IPS-NIHi7 (cell line): ENCODE data around the gene DST.

Experiments used
- DNase-seq: peaks from one replicate; pipeline ENCODE4 v3.0.0; 2012; ENCODE audit warnings: mixed read lengths; ENCODE audit errors: extremely low spot score

DST gene

GRCh38 chr6:56663344-56663743 lies 20.7 kb upstream of the DST start:
- DNase-seq: no peak

DNA sequence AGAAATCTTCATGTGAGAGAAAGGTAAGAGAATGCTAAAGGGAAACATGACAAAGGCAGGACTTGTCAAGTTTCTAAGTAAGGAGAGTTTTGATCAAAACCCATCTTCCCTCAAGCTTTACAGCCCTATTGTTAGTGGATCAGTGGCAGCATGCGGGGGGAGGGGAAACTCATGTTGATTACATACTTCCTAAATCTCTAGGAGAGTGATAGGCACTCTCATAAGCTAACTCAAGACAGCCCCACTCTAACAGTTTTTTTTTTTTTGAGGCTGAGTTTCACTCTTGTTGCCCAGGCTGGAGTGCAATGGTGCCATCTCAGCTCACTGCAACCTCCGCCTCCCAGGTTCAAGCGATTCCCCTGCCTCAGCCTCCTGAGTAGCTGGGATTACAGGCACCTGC lies 18.6 kb upstream of the DST start:
- DNase-seq: peak; percentile 25

DNA sequence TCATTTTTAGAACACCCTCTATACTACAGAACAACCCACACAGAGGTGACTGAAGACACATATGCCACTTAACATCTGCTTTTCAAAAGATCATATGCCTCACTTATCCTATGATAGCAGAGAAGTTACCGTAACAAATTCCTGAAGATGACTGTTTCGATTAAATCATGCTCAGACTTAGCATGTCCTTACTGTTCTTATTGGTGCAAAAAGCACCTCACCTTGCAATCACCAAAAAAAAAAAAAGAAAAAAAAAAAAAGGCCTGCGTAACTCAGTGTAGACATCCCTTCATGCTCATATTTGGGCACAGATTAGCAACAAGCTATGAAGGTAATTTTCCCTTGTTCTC lies 17.7 kb upstream of the DST start:
- DNase-seq: no peak

- no peak for DNase-seq
Observed at GRCh38 chr6:56659721-56660380, 17.2 kb upstream of the DST start.

DNA sequence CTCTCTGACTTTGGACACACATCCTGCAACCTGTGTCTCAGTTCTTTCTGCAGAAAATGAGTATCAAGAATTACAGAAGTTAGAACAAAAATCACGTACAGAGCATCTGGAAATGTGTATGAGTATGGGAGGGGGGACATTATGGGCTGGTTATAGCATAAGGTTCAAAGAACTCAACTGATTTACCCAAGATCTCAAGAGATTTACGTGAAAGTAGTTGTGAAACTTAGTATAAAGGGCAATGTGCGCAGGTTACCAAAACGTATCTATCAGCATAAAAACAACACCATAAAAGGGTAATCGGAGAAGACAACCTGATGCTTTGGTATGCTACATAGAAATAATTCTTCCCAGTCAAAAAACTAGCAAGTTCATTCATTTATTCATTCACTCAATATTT lies 15.6 kb upstream of the DST start:
- no peak for DNase-seq

DNA sequence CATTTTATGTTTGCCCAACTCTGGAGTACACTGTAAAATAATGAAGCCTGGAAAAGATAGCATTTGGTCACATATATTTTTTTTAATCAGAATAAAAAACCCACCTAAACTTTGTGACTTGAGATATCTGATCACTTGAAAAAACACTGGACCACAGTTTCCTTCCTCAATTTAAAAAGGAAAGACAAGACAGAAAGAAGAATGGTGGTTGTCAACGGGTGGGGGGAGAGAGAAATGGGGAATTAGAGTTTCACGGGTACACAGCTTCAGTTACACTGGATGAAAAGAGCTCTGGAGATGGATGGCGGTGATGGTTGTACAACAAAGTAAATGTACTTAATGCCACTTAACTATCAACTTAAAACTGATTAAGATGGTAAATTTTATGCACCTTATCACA lies 14.7 kb upstream of the DST start:
- DNase-seq: no peak

DNA sequence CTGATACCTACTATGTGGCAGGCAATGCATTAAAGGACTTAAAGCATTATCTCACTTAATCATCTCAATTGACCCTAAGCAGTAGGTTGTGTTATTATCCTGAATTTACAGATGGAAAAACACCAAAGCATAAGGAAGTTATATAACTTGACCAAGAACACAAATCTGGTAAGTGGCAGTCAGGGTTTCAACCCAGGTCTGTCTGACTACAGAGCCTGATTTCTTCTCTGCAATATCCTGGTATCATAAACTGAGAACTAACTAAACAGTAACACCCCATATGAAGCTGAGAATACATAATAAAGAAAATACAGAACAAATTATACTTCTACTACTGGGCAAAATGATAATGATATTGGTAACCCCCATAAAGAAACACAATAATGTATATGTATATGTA lies 13.8 kb upstream of the DST start:
- DNase-seq: no peak

DNA sequence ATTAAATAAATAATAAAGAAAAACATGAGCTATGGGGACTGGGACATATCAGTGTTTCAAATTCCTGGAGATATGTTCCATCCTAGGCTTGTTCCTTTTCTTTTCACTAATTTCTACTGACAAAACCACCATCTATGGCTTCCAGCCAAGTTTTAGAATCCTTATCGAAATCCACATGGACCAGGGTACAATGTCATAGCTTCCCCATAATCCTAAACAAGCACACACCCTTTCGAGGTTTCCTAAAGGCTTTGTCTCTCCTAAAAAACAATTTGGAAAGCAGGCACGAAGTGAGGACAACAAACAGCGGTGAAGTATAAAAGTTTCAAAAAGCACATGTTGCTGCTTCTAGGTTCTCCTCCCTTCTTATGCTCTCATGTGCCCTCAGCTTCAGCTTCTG lies 13.3 kb upstream of the DST start:
- no peak for DNase-seq

- no peak for DNase-seq
Observed at GRCh38 chr6:56655249-56655648, 12.6 kb upstream of the DST start.

- no peak for DNase-seq
Observed at GRCh38 chr6:56652994-56653393, 10.3 kb upstream of the DST start.

DNA sequence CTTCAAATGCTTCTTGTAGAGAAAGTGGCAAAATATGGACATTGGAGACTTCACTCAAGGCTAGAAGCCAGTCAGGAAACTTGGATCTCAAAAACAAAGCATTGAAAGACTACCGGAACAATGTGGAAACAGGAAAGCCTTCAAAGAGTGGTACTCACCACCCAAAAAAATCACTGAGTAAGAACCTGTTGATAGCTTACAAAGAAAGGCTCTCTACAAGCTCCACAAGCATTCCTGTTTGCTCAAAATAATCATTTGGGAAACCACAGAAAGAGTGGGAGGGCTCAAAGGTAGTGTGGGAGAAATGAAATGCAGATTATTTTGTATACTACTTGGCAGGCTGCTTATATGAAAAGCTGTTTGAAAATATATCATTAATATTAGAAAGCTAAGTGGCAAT lies 9.5 kb upstream of the DST start:
- DNase-seq: no peak

- no peak for DNase-seq
Observed at GRCh38 chr6:56650191-56650590, 7.5 kb upstream of the DST start.

DNA sequence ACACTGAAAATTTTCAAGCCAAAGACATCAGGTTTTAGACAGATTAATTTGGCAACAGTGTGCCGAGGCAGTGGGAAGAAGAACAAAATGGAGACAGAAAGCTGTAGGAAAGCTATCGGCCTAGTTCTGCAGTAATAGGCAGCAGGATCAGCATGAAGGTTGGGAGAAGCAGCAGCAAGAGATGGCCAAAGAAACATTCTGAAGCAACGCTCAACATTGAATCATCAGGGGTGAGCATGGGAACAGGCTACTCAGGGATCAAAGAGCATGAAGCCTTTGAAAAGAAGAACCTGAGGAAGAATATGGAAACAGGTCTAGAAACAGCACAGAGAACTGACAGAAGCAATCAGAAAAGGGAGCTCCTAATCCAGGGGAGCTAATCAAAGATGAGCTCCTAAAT lies 7.1 kb upstream of the DST start:
- DNase-seq: no peak

DNA sequence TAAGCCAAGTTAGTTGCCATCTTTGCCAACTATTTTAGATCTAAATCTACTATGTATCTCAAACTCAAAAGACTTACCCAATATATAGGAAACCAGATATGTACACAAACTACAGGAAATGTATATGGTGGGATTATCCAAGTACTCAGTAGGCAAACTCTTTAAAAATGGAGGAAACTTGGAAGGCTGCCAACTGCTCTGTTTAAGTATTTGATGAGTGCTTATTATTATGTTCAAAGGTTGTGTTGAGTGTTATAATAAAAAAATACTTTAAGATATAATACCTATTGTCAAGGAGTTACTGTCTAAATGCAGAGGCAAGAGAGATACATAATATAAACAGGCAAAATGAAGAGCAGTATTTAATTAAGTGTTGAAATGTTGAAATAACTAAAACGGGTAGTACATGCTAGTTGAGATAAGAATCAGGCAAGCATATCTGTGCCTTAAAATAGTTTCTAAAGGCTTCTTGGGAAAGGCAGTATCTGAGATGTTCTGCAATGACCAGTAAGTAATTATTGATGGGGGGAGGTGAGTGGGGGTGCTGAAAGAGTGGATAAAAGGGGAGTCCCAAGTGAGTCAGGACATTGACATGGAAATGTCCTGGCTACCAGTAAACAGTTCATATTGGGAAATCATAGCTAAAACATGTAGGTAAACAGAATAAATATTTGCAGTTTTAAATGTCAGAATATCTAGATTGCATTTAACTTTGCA lies 6.5 kb upstream of the DST start:
- DNase-seq: no peak

DNA sequence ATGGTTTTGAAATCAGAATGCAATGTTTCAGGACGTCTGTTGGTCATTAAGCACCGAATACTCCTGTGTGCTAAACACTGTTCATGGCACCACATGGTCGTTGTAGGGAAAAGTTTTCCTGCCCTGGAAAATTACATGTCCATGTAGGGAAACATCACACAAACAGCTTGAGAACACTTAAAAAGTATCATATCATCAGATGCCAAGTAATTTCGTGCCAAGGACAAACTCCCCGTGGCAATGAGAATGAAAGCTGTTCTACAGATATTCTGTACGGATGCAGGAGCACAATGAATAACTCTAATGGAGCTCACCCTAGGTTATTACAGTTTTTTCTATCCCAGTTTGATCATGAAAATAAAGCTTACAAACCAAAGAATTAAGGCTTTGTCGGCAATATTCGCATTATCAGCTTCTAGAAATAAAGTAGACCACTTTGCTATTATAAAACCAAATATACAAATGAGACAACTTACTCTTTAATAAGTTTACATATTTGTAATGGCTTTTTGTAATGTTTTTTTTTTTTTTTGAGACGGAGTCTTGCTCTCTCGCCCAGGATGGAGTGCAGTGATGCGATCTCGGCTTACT lies 4.6 kb upstream of the DST start:
- DNase-seq: no peak

DNA sequence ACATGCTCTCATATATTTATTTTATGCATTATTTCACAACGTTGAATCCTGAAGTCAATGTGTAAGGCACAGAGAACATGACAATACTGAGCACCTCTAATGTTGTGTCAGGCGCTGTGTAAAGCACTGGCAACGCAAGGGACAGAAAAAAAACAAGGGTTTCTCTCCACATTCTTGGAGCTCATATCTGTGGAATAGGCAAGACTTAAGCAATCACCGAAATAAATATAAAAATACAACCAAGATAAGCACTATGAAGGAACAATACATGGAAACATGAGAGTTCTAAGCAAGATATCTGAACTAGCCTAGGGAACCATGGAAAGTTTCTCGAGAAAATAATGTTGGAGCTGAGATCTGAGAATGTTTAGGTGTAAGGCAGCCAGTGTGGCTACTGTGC lies 1.7 kb upstream of the DST start:
- no peak for DNase-seq

DNA sequence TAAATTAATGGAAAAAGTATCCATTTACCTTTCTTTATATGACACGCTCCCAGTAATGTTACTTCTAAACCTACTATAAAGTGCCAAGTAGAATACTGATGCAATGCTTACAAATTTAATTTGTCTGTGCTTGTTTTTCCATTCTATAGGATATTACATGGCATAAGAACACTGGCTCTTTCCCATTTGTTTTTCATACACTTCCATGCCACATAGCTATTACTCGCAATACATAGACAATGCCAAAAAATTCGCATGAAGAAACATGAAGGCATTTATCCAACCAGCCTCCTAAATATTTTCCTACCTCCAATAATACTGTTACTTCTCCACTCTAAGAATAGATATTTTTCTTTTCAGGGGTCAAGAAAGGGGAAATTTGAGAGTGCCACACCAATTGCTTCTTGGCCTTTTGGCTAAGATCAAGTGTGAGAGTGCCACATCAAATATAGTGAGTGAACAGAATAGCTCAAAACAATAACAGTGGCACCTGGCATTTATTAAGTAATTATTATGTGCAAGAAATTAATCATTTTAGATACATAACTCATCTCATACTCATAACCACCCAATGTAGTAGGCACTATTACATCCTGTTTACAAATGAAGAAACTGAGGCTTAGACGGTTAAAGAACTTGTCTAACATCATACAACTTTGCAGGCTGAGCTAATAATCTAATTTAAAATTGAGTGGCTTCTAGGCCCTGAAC lies 845 bp upstream of the DST start:
- no peak for DNase-seq

DNA sequence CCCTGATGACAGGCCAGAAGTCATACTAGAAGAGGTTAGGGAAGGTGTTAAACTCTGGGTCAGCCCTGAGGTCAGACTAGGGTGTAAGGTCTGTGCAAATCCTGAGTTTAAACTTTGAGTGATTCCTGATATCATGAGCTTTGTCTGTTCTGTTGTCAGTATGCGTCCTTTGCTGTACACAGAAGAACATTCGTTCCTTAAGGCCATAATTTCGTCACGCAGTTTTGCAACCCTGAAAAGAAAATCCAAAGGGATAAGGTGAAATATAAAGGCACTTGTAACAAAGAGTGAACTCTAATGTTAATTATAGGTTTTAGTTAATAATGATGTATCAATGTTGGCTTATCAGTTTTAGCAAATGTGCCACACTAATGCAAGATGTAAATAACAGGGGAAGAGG lies 2.3 kb downstream of the DST start:
- DNase-seq: no peak

DNA sequence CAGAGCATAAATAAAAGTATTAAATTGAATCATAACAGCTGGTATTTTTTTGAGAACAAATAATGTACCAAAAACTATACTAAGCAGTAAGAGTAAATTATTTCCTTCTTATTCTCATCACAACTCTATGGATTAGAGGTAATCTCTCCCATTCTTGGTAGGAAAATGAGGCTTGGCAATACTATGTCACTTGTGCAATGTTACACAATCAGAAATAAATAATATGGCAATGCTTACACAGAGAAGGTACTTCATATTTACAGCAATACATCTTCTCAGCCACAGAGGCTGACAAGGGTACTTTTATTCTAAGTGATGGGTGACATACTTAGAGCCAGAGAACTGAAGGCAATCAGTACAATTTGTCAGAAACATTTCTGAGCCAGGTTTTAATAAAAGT lies 3.9 kb downstream of the DST start:
- DNase-seq: no peak

GRCh38 chr6:56637640-56638039 lies 5.0 kb downstream of the DST start:
- peak; percentile 22 for DNase-seq

DNA sequence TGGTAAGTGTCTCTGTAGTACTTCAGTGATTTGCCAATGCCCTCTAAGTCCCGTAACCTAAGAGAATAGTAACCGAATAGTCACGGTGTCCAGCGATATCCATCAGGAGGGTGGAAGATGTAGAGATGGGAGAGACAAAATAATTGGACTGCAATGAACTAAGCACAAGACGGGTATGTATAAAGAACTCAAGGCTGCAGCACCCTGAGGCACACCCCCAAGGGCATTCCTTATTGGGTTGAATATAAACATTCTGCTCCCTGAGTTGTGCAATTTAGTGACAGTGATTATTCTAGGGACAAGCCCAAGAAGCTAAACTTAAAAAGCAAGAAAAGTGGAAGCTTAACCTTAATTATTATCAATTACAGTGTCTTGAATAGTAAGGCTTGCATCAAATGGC lies 14.6 kb downstream of the DST start:
- no peak for DNase-seq

GRCh38 chr6:56625356-56625755 lies 17.3 kb downstream of the DST start:
- no peak for DNase-seq

- no peak for DNase-seq
Observed at GRCh38 chr6:56624728-56625069, 18.0 kb downstream of the DST start.
